ENCODE data around the gene MAD1L1.

Gene MAD1L1

DNA sequence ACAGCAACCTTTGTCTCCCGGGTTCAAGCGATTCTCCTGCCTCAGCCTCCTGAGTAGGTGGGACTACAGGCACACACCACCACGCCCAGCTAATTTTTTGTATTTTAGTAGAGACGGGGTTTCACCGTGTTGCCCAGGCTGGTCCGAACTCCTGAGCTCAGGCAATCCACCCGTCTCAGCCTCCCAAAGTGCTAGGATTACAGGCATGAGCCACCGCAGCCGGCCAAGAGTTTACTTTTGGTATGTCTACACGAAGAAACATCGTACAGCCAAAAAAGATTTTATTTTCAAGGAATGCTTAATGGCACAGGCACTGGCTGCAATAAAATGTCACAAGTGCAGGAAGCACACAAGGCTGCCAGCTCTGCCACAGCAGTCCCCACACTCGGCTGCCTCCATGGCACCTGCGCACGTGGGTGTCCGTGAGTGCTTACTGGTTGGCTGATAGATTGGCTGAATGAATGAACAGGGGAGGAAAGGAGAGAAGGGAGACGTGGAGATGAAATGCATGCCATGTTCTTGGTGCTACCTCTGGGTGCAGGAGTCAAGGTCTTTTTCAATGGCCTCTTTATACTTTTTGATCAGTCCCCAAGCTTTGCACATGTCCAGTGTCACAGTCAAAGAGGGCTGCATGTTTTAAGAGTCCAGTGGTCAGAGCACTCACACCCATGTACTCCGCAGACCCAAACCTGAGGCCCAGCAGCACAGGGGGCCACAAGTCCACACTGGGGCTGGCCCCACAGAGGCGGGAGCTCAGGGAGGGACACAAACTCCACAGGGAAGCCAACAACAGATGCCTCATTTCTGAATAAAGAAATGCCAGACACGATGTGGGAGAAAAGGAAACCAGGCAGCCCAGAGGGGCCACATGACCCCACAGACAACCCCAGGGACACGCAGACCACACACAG lies 198.2 kb downstream of the MAD1L1 start:
- no peak overlapping the region for H3K4me3 ChIP-seq
- no peaks in the 10 kb centered on the region for H3K36me3 ChIP-seq (ENCODE audit: insufficient read depth, low read length)
- no peak overlapping the region for H3K27ac ChIP-seq
- no peaks in the 10 kb centered on the region for H3K9me3 ChIP-seq (ENCODE audit: low read depth, low read length)
- TF ChIP-seq FOXP2 (optimal IDR thresholded peaks at IDR 0.05; ENCODE audit: control extremely low read depth, extremely low read length, insufficient read depth) (no peak), EZH2 (IDR thresholded peaks at IDR 0.05) (no peak), POLR2AphosphoS5 (IDR thresholded peaks at IDR 0.05; ENCODE audit: borderline replicate concordance, low read depth, low read length) (no peak)
- H3K9ac ChIP-seq (ENCODE audit: insufficient read length) = no peak overlapping the region
- no peak for DNase-seq (ENCODE audit: low read depth, low spot score)

DNA sequence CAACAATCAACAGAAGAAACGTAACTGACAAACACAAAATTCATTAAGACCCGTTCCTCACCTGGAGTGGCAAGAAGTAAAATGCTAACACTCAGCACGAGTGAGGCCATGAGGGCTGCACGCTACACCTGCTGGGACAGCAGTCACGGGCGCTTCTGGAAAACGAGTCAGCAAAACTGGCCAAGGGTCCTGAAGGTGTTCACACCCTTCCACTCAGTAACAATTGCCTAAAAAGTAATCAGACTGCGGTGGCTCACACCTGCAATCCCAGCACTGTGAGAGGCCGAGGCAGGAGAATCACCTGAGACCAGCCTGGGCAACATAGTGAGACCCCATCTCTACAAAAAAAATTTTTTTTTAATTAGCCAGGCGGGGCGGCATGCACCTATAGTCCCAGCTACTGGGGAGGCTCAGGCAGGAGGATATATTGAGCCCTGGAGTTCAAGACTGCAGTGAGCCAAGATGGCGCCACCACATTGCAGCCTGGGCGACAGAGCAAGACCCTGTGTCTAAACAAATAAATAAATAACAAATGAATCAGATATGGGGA lies 199.1 kb downstream of the MAD1L1 start:
- no peak for DNase-seq (ENCODE audit: low read depth, low spot score)
- Histone ChIP-seq H3K36me3 (ENCODE audit: insufficient read depth, low read length) (no peaks in the 10 kb centered on the region), H3K9me3 (ENCODE audit: low read depth, low read length) (no peaks in the 10 kb centered on the region), H3K9ac (ENCODE audit: insufficient read length) (no peak overlapping the region), H3K27ac (no peak overlapping the region), H3K4me3 (no peak overlapping the region)
- TF ChIP-seq EZH2 (IDR thresholded peaks at IDR 0.05) = no peak
- TF ChIP-seq POLR2AphosphoS5 (IDR thresholded peaks at IDR 0.05; ENCODE audit: borderline replicate concordance, low read depth, low read length) = no peak

DNA sequence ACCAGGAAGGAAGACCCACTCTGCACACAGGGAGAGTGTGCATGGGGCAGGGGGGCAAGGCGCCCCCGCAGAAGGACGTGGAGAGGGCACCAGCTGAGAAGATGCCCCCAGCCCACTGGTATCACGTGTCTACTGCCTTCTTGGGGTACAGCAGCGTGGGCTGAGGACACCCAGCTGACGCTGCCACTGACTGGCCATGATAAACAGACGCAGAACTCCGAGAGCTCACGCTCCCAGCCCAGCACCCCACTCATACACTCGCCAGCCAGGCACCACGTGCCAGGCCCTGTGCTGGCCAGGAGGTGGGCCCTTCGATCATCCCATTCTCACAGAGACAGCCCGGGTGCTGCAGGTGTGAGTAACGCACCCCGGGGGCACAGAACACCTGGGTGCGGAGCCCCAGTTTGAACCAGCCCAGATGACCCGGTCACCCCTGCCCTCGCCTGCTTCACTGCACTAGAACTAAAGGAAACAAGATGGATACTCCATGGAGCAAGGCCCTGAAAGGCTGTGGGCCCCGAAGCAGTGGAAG lies 199.8 kb downstream of the MAD1L1 start:
- H3K9me3 ChIP-seq (ENCODE audit: low read depth, low read length) = no peaks in the 10 kb centered on the region
- no peak overlapping the region for H3K4me3 ChIP-seq
- no peak overlapping the region for H3K9ac ChIP-seq (ENCODE audit: insufficient read length)
- no peak for TF ChIP-seq POLR2AphosphoS5 (IDR thresholded peaks at IDR 0.05; ENCODE audit: borderline replicate concordance, low read depth, low read length)
- TF ChIP-seq FOXP2 (optimal IDR thresholded peaks at IDR 0.05; ENCODE audit: control extremely low read depth, extremely low read length, insufficient read depth) = no peak
- no peak for TF ChIP-seq EZH2 (IDR thresholded peaks at IDR 0.05)
- H3K36me3 ChIP-seq (ENCODE audit: insufficient read depth, low read length) = no peaks in the 10 kb centered on the region
- no peak overlapping the region for H3K27ac ChIP-seq
- no peak for DNase-seq (ENCODE audit: low read depth, low spot score)

DNA sequence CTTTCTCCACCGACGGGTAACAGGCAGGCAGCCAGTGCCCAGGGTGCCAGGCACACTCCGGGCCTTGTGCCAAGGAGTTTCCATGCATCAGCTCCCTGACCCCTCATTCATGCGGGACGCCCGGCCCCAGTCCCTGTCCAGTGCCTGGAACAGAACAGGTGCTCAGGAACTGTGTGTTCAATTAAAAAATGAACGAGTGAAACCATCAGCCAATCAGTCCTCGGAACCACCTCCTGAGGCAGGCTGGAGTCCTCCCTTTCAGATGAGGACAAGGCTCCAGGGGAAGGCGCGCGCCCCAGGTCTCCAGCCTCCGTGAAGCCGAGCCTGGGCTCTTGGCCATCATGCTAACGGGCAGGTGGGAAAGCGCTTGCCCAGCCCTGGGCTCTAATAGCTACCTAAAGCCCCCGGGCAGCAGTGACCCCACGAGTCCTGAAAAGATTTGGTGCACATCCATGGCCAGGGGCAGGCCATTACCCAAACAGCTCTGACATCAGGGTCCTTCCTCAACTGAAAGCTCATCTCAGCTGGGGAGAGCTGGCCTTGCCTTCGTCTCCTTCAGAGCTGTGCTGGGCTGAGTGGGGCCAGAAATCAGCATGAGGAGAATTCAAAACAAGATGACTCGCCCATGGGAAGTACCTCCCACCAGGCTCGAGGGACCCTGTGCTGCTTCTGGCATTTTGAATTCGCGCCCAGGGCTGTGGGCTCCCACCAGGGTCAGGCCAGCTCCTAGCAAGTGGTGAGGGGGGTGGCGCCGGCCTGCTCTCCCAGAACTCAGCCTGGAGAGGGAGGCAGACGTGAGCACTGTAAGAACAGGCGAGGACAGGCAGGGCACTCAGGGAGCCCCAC lies 200.5 kb downstream of the MAD1L1 start:
- H3K9me3 ChIP-seq (ENCODE audit: low read depth, low read length) = no peaks in the 10 kb centered on the region
- no peak overlapping the region for H3K9ac ChIP-seq (ENCODE audit: insufficient read length)
- no peak for TF ChIP-seq EZH2 (IDR thresholded peaks at IDR 0.05)
- TF ChIP-seq FOXP2 (optimal IDR thresholded peaks at IDR 0.05; ENCODE audit: control extremely low read depth, extremely low read length, insufficient read depth) = no peak
- no peak for TF ChIP-seq POLR2AphosphoS5 (IDR thresholded peaks at IDR 0.05; ENCODE audit: borderline replicate concordance, low read depth, low read length)
- H3K27ac ChIP-seq = no peak overlapping the region
- no peak for DNase-seq (ENCODE audit: low read depth, low spot score)
- no peak overlapping the region for H3K4me3 ChIP-seq
- H3K36me3 ChIP-seq (ENCODE audit: insufficient read depth, low read length) = no peaks in the 10 kb centered on the region

DNA sequence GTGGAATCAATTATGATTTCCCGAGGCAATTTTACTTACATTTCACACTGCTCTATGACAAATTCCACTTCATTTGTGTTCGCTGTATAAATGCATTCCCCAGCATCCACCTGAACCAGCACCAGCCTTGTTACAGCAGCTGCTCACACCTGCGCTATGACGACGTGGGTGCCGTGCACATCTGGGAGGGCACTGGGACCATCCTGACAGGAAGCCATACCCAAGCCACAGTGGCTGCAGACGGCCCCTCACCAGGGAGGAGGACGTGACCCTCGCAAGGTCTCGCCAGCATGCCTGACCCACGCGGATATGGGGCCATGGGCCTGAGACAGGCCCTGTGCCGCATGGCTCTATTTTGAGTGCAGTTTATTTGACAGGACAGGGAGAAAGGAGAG lies 201.3 kb downstream of the MAD1L1 start:
- H3K9ac ChIP-seq (ENCODE audit: insufficient read length) = no peak overlapping the region
- no peak overlapping the region for H3K4me3 ChIP-seq
- peaks cover under 1% of the 10 kb centered on the region; the same call in 1 of the 2 replicates for H3K9me3 ChIP-seq (ENCODE audit: low read depth, low read length)
- DNase-seq (ENCODE audit: low read depth, low spot score) = no peak
- no peaks in the 10 kb centered on the region for H3K36me3 ChIP-seq (ENCODE audit: insufficient read depth, low read length)
- no peak for TF ChIP-seq EZH2 (IDR thresholded peaks at IDR 0.05)
- no peak for TF ChIP-seq FOXP2 (optimal IDR thresholded peaks at IDR 0.05; ENCODE audit: control extremely low read depth, extremely low read length, insufficient read depth)
- no peak for TF ChIP-seq POLR2AphosphoS5 (IDR thresholded peaks at IDR 0.05; ENCODE audit: borderline replicate concordance, low read depth, low read length)
- H3K27ac ChIP-seq = no peak overlapping the region

DNA sequence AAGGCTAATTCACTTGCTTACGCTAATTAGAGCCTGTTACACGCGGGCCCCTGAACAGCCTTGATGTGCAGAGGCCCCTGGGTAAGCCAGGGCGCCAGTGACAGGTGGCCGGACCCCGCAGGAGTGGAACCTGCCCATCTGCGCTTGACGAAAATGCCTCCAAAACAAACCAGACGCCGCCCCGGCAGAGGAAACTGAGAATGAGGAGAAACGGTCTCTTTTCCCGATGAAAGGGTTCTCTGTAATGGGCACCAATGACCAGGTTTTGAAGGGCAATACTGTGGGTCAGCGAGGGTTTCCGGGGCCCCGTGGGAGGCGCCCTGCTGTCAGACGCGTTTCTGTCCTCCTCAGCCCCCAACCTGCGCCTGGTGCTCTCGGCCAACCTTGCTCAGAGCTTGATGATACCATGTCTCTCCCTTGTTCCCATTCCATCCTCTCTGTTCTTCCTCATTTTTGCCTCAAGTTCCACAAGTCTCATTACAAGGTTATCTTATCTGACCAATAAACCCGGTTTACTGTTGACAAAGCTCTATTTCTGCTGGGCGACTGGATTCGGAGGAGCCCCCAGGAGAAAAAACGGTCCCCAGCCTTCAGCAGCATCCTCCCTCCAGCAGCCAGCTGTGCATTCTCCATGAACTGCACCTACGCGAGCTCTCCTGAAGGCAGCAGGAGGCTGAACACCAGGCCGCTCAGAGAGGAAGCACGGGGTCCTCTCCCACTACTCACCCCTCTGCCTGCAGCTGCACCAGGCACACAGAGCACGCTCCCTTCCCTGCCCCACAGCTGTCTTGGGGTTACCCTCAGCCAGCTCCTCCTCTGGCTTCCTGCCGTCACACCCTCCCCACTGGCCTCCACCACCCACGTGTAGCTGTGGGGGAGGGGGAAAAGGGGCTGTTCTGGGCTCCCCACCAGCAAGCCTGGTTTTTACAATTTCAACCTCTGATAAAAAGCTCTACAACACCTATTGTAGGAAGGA lies 202.0 kb downstream of the MAD1L1 start:
- TF ChIP-seq POLR2AphosphoS5 (IDR thresholded peaks at IDR 0.05; ENCODE audit: borderline replicate concordance, low read depth, low read length) (no peak), EZH2 (IDR thresholded peaks at IDR 0.05) (no peak)
- Histone ChIP-seq H3K36me3 (ENCODE audit: insufficient read depth, low read length) (no peaks in the 10 kb centered on the region), H3K9ac (ENCODE audit: insufficient read length) (no peak overlapping the region), H3K27ac (no peak overlapping the region), H3K4me3 (no peak overlapping the region), H3K9me3 (ENCODE audit: low read depth, low read length) (peaks cover 6% of the 10 kb centered on the region; the same call in 1 of the 2 replicates)
- DNase-seq (ENCODE audit: low read depth, low spot score) = no peak

DNA sequence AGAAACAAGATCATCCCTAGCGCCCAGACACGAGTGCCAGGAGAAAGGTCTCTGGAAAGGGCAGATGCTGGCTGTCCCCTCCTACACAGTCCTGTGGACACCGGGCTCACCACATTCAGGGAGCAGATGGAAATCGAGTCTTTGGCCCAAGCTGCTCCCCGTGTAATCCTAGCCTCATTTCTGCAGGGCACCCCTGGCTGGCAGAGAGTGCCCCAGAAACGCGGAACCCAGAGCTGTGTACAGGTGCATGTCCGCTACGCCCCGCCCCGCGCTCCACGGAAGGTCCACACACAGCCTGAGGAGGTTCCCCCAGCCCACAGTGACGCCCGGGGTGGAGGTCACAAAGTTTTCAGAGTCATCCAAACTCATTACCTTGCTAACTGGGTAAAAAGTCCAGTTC lies 202.8 kb downstream of the MAD1L1 start:
- no peak overlapping the region for H3K4me3 ChIP-seq
- H3K27ac ChIP-seq = no peak overlapping the region
- H3K9me3 ChIP-seq (ENCODE audit: low read depth, low read length) = peaks cover 12% of the 10 kb centered on the region; the same call in 1 of the 2 replicates
- H3K9ac ChIP-seq (ENCODE audit: insufficient read length) = no peak overlapping the region
- TF ChIP-seq POLR2AphosphoS5 (IDR thresholded peaks at IDR 0.05; ENCODE audit: borderline replicate concordance, low read depth, low read length) = no peak
- no peak for TF ChIP-seq FOXP2 (optimal IDR thresholded peaks at IDR 0.05; ENCODE audit: control extremely low read depth, extremely low read length, insufficient read depth)
- TF ChIP-seq EZH2 (IDR thresholded peaks at IDR 0.05) = no peak
- 0 out of 2 replicates have a peak, but pooled peaks cover 3% of the 10 kb centered on the region for H3K36me3 ChIP-seq (ENCODE audit: insufficient read depth, low read length)
- DNase-seq (ENCODE audit: low read depth, low spot score) = no peak
